VCaP (cell line): ENCODE data around the gene C19orf85.

Experiments used
- H3K27ac ChIP-seq: fragments of 450-650 bp; 2 replicates; pipeline ENCODE4 v1.5.1; 2017
- TF ChIP-seq, protein P1 (sequence below): fragments of 450-650 bp; conservative IDR thresholded peaks from 2 replicates; pipeline ENCODE4 v1.5.1; 2017; ENCODE audit warnings: mild to moderate bottlenecking, moderate library complexity

The C19orf85 gene

DNA sequence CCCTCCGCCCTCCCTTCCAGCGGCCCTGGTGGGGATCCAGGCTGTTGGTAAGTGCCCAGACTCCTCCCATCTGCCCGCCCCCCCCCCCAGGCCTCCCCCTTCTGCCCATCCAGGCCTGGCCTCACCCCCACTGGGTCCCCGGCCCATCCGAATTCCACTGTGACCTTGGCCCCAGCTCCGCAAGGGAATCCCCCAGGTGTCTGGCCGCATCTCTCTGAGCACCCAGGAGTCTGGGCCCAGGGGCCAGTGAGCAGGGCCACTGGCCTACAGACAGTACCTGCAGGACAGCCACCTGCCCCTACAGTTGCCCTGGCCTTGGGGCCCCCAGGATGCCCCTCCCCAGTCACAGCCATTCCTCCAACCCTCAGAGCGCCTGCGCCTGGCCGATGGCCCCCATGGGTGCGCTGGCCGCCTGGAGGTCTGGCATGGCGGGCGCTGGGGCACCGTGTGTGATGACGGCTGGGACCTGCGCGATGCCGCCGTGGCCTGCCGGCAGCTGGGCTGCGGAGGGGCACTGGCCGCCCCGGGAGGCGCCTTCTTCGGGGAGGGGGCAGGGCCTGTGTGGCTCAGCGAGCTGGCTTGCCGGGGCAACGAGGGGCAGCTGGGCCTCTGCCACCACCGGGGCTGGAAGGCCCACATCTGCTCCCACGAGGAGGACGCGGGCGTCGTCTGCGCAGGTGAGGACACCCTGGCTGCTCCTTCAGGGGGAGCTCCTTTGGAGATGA is 24.6 kb upstream of the C19orf85 start:
- TF ChIP-seq, protein P1, sequence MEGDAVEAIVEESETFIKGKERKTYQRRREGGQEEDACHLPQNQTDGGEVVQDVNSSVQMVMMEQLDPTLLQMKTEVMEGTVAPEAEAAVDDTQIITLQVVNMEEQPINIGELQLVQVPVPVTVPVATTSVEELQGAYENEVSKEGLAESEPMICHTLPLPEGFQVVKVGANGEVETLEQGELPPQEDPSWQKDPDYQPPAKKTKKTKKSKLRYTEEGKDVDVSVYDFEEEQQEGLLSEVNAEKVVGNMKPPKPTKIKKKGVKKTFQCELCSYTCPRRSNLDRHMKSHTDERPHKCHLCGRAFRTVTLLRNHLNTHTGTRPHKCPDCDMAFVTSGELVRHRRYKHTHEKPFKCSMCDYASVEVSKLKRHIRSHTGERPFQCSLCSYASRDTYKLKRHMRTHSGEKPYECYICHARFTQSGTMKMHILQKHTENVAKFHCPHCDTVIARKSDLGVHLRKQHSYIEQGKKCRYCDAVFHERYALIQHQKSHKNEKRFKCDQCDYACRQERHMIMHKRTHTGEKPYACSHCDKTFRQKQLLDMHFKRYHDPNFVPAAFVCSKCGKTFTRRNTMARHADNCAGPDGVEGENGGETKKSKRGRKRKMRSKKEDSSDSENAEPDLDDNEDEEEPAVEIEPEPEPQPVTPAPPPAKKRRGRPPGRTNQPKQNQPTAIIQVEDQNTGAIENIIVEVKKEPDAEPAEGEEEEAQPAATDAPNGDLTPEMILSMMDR, result no peak
- no peak overlapping the region for H3K27ac ChIP-seq

DNA sequence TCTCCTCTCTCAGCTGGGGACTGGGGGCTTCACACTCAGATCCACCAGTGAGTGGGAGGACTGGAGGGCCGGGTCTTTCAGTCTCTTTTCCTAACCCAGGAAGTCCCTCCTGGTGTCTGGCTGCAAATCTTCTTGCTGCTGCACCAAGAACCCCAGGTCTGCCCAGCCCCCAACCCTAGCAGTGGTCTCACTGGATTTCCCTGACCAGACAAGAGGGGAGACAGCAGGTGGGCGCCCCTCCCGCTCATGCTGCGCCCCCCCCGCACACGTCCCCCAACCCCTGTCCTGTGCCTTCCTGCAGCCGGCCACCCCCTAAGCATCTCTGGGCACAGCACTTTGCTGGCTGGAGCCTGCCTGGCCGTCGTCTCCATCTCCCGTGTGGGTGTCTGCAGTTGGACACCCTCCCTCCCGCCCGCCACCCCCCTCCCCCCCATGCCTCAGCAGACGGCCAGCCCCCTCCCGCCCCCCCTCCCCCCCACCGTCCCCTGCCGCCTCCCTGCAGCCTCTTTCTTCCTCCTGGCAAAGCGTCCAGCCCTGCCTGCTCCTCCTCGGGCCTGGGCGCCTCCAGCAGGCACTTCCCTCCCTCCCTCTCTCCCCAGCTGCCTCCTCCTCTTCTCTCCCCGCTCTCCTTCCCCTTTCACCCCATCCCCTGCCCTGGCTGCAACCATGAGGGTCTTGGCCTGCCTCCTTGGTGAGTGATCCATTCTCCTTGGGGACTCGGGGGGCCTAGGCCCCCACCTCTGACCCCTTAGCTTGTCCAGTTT is 23.6 kb upstream of the C19orf85 start, which contains the start of gene SSC5D:
SSC5D (plus strand) TSS at position 513 of the 764 bp plus-strand sequence; CDS start at position 667, 154 bp downstream.
- 0 out of 2 replicates have a peak within 1 kb of the TSS, but pooled peaks have one; percentile 13 for H3K27ac ChIP-seq
- TF ChIP-seq, protein P1, result no peak

DNA sequence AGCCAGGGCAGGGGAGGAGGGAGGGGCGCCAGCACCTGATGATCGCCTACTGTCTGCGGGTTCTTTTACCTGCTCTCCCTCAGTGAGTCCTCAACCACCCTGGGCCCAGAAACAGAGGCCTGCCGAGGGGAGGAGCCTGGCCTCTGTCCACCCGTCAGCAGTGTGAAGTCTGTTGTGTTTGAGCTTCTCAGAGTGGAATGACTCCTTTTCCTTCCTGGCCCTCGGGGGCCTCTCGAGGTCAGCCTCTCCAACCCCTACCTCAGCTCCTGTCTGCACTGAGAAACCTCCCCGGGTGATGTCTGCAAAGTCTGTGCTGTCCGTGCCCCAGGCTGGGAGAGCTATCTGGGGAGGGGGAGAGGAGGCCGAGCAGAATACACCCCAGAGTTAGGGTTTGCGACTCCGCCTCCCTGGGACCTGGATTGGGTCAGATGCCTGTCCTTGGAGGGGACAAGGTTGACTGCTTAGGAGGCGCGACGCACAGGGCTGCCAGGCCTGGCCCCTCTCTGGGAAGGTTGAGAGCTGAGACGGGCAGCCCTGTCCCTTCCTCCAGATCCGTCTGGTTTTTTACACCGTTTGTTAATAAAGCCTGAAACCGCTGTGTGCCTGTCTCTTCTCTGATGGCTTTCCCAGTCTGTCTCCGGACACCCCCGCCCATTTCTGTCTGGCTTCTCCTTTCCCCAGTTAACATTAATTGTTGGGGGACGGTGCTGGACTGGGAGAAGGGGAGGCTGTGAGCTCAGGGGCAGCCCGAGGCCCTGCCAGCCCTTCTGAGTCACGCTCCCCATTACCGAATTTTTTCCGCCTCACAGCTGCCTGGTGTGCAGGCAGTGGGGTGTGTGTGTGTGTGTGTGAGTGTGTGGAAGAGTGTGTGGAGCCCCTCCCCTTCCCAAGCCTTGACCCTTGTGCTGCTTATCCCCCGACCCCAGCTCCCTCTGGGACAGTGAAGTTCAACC is 22.7 kb upstream of the C19orf85 start:
- H3K27ac ChIP-seq, result 0 out of 2 replicates have a peak overlapping the region, but pooled peaks have one; percentile 13
- TF ChIP-seq, protein P1, result no peak

DNA sequence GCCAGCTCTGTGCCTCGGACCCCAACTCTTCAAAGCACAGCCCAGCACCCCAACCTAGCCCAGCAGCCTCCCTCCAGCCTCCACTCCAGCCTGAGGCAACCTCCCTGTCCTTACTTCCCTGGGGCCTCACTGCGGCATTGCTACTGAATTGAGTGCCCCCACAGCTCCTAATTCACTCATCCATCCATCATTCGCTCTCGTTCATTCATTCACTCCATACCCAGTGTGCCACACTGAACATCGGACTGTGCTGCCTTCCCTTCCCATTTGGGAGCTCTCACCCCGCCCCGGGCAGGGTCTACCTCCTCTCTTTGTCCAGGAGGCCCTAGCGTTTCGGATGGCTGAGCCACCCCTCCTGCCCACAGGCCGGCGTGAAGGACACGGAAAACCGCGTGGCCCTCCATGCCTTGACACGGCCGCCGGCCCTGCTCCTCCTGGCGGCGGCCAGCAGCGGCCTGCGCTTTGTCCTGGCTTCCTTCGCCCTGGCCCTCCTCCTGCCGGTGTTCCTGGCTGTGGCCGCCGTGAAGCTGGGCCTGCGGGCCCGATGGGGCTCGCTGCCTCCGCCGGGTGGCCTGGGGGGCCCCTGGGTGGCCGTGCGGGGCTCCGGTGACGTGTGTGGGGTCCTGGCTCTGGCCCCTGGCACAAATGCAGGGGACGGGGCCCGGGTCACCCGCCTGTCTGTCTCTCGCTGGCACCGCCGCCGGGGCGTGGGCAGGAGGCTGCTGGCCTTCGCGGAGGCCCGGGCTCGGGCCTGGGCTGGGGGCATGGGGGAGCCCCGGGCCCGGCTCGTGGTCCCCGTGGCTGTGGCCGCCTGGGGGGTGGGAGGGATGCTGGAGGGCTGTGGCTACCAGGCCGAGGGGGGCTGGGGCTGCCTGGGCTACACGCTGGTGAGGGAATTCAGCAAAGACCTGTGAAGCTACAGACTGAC is 21.8 kb upstream of the C19orf85 start:
- TF ChIP-seq, protein P1, result no peak
- H3K27ac ChIP-seq, result 0 out of 2 replicates have a peak overlapping the region, but pooled peaks have one; percentile 82

DNA sequence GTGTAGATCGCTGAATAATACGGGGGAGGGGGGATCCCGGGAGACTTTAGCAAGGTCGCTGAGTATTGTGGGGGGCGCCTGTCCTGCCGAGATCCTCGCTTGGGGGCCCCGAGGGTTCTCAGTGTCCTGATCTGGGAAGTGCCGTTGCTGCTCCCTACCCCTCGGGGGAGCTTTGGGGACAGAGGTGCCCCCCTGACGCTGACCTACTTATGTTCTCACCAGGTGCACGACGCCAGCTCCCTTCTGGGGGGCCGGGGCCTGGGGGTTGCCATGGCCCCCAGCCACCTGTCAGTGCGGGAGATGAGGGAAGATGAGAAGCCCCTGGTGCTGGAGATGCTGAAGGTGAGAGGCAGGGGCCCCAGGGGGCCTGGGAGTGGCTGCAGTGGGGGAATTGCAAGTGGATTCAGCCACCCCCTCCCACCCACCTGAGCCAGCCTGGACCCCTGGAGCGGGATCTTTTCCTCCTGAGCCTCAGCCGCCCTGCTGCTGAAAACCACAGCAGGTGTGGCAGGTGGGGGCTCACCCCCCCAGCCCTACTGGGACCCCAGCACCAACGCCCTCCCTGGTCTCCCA is 21.0 kb upstream of the C19orf85 start:
- TF ChIP-seq, protein P1, result no peak
- H3K27ac ChIP-seq, result peak overlapping the region; percentile 82
